KOPT-K1 (cell line): ENCODE results near the gene PARP1.

Experiments
- H3K27ac ChIP-seq: fragments of 200-600 bp; sonication (generic); 2 replicates; pipeline ENCODE4 v1.5.1; 2016; ENCODE audit warnings: antibody characterized with exemption, mild to moderate bottlenecking, low read depth, low read length; ENCODE audit not compliant: poor library complexity, severe bottlenecking
- H3K36me3 ChIP-seq: fragments of 200-600 bp; sonication (generic); 2 replicates; pipeline ENCODE4 v1.5.1; 2017; ENCODE audit warnings: antibody characterized with exemption, mild to moderate bottlenecking, low read length, moderate library complexity; ENCODE audit not compliant: insufficient read depth
- H3K9me3 ChIP-seq: fragments of 200-600 bp; sonication (generic); 2 replicates; pipeline ENCODE4 v1.5.1; 2017; ENCODE audit warnings: antibody characterized with exemption, low read length, mild to moderate bottlenecking; ENCODE audit not compliant: insufficient read depth, poor library complexity, severe bottlenecking

The PARP1 gene

GRCh38 chr1:226363801-226364513 is 43.9 kb downstream of the PARP1 start:
- H3K9me3 ChIP-seq = no peaks in the 10 kb centered on the region
- peaks cover 98% of the 10 kb centered on the region for H3K36me3 ChIP-seq
- H3K27ac ChIP-seq = no peak overlapping the region

GRCh38 chr1:226362891-226363447 is 44.9 kb downstream of the PARP1 start:
- Histone ChIP-seq H3K9me3 (no peaks in the 10 kb centered on the region), H3K36me3 (peaks cover 98% of the 10 kb centered on the region), H3K27ac (no peak overlapping the region)

- H3K27ac ChIP-seq = no peak overlapping the region
- peaks cover 98% of the 10 kb centered on the region for H3K36me3 ChIP-seq
- H3K9me3 ChIP-seq = no peaks in the 10 kb centered on the region
These were observed 45.5 kb downstream of the PARP1 start for GRCh38 chr1:226362361-226362760.

- Histone ChIP-seq H3K36me3 (peaks cover 94% of the 10 kb centered on the region), H3K9me3 (no peaks in the 10 kb centered on the region), H3K27ac (no peak overlapping the region)
These were observed 47.7 kb downstream of the PARP1 start for GRCh38 chr1:226360106-226360746.

- Histone ChIP-seq H3K27ac (no peak overlapping the region), H3K36me3 (peaks cover 66% of the 10 kb centered on the region)
These were observed 50.5 kb downstream of the PARP1 start for GRCh38 chr1:226357416-226357815.

GRCh38 chr1:226355669-226356551 is 52.0 kb downstream of the PARP1 start:
- Histone ChIP-seq H3K36me3 (peaks cover 51% of the 10 kb centered on the region), H3K27ac (no peak overlapping the region)

More at GRCh38 chr1:226357416-226357815, 50.5 kb downstream of the PARP1 start:
- H3K9me3 ChIP-seq = no peaks in the 10 kb centered on the region

GRCh38 chr1:226355016-226355415 is 52.9 kb downstream of the PARP1 start:
- Histone ChIP-seq H3K36me3 (peaks cover 44% of the 10 kb centered on the region), H3K27ac (no peak overlapping the region), H3K9me3 (no peaks in the 10 kb centered on the region)

More at GRCh38 chr1:226355669-226356551, 52.0 kb downstream of the PARP1 start:
- no peaks in the 10 kb centered on the region for H3K9me3 ChIP-seq

- Histone ChIP-seq H3K27ac (no peak overlapping the region), H3K36me3 (peaks cover 33% of the 10 kb centered on the region), H3K9me3 (no peaks in the 10 kb centered on the region)
These were observed 54.0 kb downstream of the PARP1 start for GRCh38 chr1:226353698-226354525.

GRCh38 chr1:226351709-226352108 is 56.2 kb downstream of the PARP1 start:
- H3K9me3 ChIP-seq = no peaks in the 10 kb centered on the region
- H3K36me3 ChIP-seq = peaks cover 16% of the 10 kb centered on the region
- no peak overlapping the region for H3K27ac ChIP-seq

GRCh38 chr1:226350519-226350865 is 57.4 kb downstream of the PARP1 start:
- Histone ChIP-seq H3K36me3 (peaks cover 4% of the 10 kb centered on the region; the same call in 1 of the 2 replicates), H3K9me3 (no peaks in the 10 kb centered on the region), H3K27ac (peak overlapping the region; percentile 50)

- H3K27ac ChIP-seq = peak overlapping the region; percentile 50
- no peaks in the 10 kb centered on the region for H3K9me3 ChIP-seq
- no peaks in the 10 kb centered on the region for H3K36me3 ChIP-seq
These were observed 57.9 kb downstream of the PARP1 start for GRCh38 chr1:226349801-226350518.

GRCh38 chr1:226349081-226349480 is 58.8 kb downstream of the PARP1 start:
- no peak overlapping the region for H3K27ac ChIP-seq

GRCh38 chr1:226344441-226345259 is 63.2 kb downstream of the PARP1 start:
- no peaks in the 10 kb centered on the region for H3K36me3 ChIP-seq

More at GRCh38 chr1:226349081-226349480, 58.8 kb downstream of the PARP1 start:
- H3K36me3 ChIP-seq = no peaks in the 10 kb centered on the region
- H3K9me3 ChIP-seq = no peaks in the 10 kb centered on the region

More at GRCh38 chr1:226344441-226345259, 63.2 kb downstream of the PARP1 start:
- Histone ChIP-seq H3K9me3 (peaks cover 25% of the 10 kb centered on the region), H3K27ac (no peak overlapping the region)
